Measurements from ENCODE around the gene MAP1LC3B. TPM values are rescaled to one million over a fixed set of nuclear protein-coding genes. Genes with fewer than 3 reads are reported as not detected.
A peak's percentile ranks its signal among the peaks of the same experiment; 100 is the strongest.
"Not testable (repeated sequence)": the region's sequence is repeated elsewhere in the genome, so short reads cannot be mapped to it uniquely, and the experiment has no call there.

Gene MAP1LC3B
- total RNA-seq, 2 experiments from 2014 or later = 50.5 to 55.4 TPM

DNA sequence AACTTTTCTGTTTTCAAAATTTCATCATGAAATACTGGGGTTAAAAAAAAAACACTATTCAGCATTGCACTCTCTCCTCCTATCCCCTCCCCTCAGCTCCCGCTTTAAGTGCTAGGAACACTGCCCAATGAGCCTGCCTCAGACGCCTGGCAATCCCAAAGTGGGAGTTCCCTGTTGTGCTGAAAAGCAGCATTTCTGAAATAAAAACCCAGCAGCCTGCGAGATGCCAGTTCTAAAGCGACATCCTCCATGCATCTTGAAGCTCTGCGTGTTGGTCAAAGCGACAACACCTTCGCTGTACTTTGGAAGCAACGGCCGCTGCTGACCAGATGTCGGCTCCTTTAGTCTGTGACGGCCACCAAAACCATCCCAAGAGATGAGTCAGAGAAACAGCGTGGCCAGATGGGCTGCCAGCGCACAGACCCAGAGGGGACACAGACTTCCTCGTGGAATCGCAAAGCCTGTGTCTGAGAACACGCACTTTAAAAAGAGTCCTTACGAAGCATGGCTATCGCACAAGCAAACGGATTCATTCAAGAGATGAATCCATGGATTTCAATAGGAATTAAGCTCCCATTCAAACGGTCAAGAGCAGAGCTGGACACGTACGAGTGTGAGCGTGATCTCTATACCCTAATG lies 41.3 kb upstream of the MAP1LC3B start:
- no peak for DNase-seq
- Mint-ChIP-seq H3K36me3 (ENCODE audit: low read depth) (peaks cover 15% of the 10 kb centered on the region), H3K27ac (no peak overlapping the region), H3K4me3 (no peak overlapping the region), H3K9me3 (no peaks in the 10 kb centered on the region), H3K4me1 (peaks cover 6% of the 10 kb centered on the region), H3K27me3 (no peaks in the 10 kb centered on the region)
- ChIA-PET POLR2A (no interaction called here), CTCF (no interaction called here)

DNA sequence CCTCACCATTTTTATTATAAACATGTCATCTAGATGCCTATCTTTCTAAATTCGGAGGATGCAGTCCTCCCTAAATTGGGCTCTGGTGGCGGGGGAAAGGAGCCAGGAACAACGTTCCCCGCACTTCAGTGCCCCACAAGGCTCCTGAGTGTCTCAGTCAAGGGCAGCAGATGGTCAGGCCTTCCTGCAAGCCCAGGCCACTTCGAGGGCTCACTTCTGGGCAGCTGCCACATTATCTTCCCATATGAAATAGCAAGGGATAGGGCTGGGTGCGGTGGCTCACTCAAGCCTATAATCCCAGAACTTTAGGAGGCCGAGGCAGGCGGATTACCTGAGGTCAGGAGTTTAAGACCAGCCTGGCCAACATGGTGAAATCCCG lies 40.8 kb upstream of the MAP1LC3B start:
- POLR2A ChIA-PET = no interaction called here
- no peak overlapping the region for H3K4me3 Mint-ChIP-seq
- no peaks in the 10 kb centered on the region for H3K9me3 Mint-ChIP-seq
- H3K27me3 Mint-ChIP-seq = no peaks in the 10 kb centered on the region
- no peak overlapping the region for H3K27ac Mint-ChIP-seq
- CTCF ChIA-PET = no interaction called here
- DNase-seq = no peak
- H3K36me3 Mint-ChIP-seq (ENCODE audit: low read depth) = peaks cover 13% of the 10 kb centered on the region
- peaks cover 2% of the 10 kb centered on the region for H3K4me1 Mint-ChIP-seq

GRCh38 chr16:87352818-87353217 lies 39.3 kb upstream of the MAP1LC3B start:
- peaks cover 11% of the 10 kb centered on the region for H3K36me3 Mint-ChIP-seq (ENCODE audit: low read depth)
- peaks cover 2% of the 10 kb centered on the region for H3K4me1 Mint-ChIP-seq
- DNase-seq = no peak
- H3K4me3 Mint-ChIP-seq = no peak overlapping the region
- H3K9me3 Mint-ChIP-seq = no peaks in the 10 kb centered on the region
- CTCF ChIA-PET = no interaction called here
- POLR2A ChIA-PET = no interaction called here
- H3K27me3 Mint-ChIP-seq = no peaks in the 10 kb centered on the region
- H3K27ac Mint-ChIP-seq = no peak overlapping the region

DNA sequence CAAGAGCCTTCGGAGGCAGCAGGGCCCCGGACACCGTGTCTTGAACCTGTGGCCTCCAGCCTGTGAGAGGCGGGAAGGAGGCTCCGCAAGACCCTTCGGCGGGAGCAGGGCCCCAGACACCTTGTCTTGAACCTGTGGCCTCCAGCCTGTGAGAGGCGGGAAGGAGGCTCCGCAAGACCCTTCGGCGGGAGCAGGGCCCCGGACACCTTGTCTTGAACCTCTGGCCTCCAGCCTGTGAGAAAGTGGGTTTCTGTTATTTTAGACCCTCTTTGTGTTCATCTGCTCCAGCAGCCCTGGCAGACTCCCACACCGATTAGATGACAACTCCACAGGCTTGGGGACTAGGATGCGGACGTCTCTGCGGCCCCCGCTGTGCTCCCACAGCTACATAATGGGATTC lies 38.5 kb upstream of the MAP1LC3B start:
- CTCF ChIA-PET = no interaction called here
- Mint-ChIP-seq H3K9me3 (no peaks in the 10 kb centered on the region), H3K36me3 (ENCODE audit: low read depth) (peaks cover 10% of the 10 kb centered on the region), H3K27ac (no peak overlapping the region), H3K27me3 (no peaks in the 10 kb centered on the region), H3K4me3 (no peak overlapping the region), H3K4me1 (peaks cover 2% of the 10 kb centered on the region)
- DNase-seq = no peak
- POLR2A ChIA-PET = no interaction called here

- H3K4me1 Mint-ChIP-seq = no peaks in the 10 kb centered on the region
- ChIA-PET POLR2A (interaction anchor here (0.5 kb wide), 1 partner anchor 13 kb away, joined by 3 read pairs; no protein-coding TSS in a partner anchor), CTCF (interaction anchor here (0.9 to 1.1 kb wide), 2 partner anchors 25 kb away, joined by 3 read pairs; no protein-coding TSS in a partner anchor)
These were observed 35.7 kb upstream of the MAP1LC3B start for GRCh38 chr16:87356491-87356853.

DNA sequence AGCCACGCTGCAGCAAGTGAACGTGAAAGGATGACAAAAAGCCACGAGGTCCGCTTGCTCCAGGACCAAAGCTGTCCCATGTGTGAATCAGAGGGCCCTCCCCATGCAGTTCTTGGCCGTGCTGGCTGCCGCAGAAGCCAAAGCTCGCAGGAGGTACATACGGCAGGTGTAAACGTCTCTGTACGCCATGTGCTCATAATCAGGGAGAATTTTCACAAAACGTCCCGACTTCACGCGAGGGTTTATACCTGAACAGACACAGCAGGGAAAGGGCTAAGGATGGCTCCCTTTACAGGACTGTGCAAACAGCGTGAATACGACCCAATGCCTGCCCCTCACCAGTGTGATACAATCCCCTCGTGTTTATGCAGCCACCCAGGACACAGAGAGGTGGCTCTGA lies 33.9 kb upstream of the MAP1LC3B start:
- no peaks in the 10 kb centered on the region for H3K27me3 Mint-ChIP-seq
- no peaks in the 10 kb centered on the region for H3K4me1 Mint-ChIP-seq
- no peak overlapping the region for H3K27ac Mint-ChIP-seq
- no peak overlapping the region for H3K4me3 Mint-ChIP-seq
- no peak for DNase-seq
- CTCF ChIA-PET = interaction anchor here (0.6 to 1.5 kb wide), 2 partner anchors 26 to 65 kb away, joined by 4 to 5 read pairs; no protein-coding TSS in a partner anchor
- H3K36me3 Mint-ChIP-seq (ENCODE audit: low read depth) = peaks cover 14% of the 10 kb centered on the region
- no peaks in the 10 kb centered on the region for H3K9me3 Mint-ChIP-seq
- POLR2A ChIA-PET = no interaction called here

More at GRCh38 chr16:87356491-87356853, 35.7 kb upstream of the MAP1LC3B start:
- no peaks in the 10 kb centered on the region for H3K9me3 Mint-ChIP-seq
- DNase-seq = no peak
- H3K27ac Mint-ChIP-seq = no peak overlapping the region
- H3K27me3 Mint-ChIP-seq = no peaks in the 10 kb centered on the region
- H3K36me3 Mint-ChIP-seq (ENCODE audit: low read depth) = peaks cover 14% of the 10 kb centered on the region
- H3K4me3 Mint-ChIP-seq = no peak overlapping the region

DNA sequence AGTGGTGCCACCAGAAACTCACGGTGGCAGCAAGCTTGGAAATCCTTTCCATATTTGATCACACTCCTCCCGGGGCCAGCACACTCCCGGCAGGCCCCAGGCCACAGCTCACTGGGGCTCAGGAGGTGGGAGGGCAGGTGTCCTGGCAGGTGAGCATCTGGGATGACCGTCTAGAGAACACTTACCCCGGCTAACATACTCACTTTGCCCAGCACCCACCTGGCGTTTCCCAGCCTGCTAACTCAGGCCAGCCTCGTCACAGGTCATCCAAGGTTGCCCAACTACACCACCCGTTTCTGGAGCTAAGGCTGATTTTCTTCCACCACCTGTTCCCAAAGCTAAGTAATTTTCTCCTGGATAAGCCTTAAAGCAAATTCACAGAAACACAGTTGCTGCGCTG lies 33.4 kb upstream of the MAP1LC3B start:
- DNase-seq = no peak
- Mint-ChIP-seq H3K27ac (no peak overlapping the region), H3K4me1 (peaks cover 3% of the 10 kb centered on the region), H3K36me3 (ENCODE audit: low read depth) (peaks cover 16% of the 10 kb centered on the region), H3K9me3 (no peaks in the 10 kb centered on the region), H3K27me3 (no peaks in the 10 kb centered on the region), H3K4me3 (no peak overlapping the region)
- ChIA-PET CTCF (interaction anchor here (1.5 kb wide), 1 partner anchor 26 kb away, joined by 4 read pairs; no protein-coding TSS in a partner anchor), POLR2A (no interaction called here)

- H3K36me3 Mint-ChIP-seq (ENCODE audit: low read depth) = peaks cover 16% of the 10 kb centered on the region
- H3K4me1 Mint-ChIP-seq = peaks cover 6% of the 10 kb centered on the region
- no peaks in the 10 kb centered on the region for H3K9me3 Mint-ChIP-seq
- no peak overlapping the region for H3K27ac Mint-ChIP-seq
- H3K4me3 Mint-ChIP-seq = no peak overlapping the region
- no peaks in the 10 kb centered on the region for H3K27me3 Mint-ChIP-seq
- no peak for DNase-seq
- CTCF ChIA-PET = interaction anchor here (0.6 to 1.5 kb wide), 2 partner anchors 12 to 26 kb away, joined by 3 to 4 read pairs; no protein-coding TSS in a partner anchor
- POLR2A ChIA-PET = no interaction called here
These were observed 33.0 kb upstream of the MAP1LC3B start for GRCh38 chr16:87359121-87359520.

- ChIA-PET POLR2A (no interaction called here), CTCF (interaction anchor here (0.6 to 1.4 kb wide), 4 partner anchors 13 to 35 kb away, joined by 3 to 5 read pairs (median 4); no protein-coding TSS in a partner anchor)
- H3K4me1 Mint-ChIP-seq = peaks cover 18% of the 10 kb centered on the region
- H3K36me3 Mint-ChIP-seq (ENCODE audit: low read depth) = peaks cover 16% of the 10 kb centered on the region
- H3K27ac Mint-ChIP-seq = no peak overlapping the region
- no peaks in the 10 kb centered on the region for H3K27me3 Mint-ChIP-seq
- H3K4me3 Mint-ChIP-seq = no peak overlapping the region
- no peak for DNase-seq
- no peaks in the 10 kb centered on the region for H3K9me3 Mint-ChIP-seq
These were observed 31.1 kb upstream of the MAP1LC3B start for GRCh38 chr16:87360862-87361610.

DNA sequence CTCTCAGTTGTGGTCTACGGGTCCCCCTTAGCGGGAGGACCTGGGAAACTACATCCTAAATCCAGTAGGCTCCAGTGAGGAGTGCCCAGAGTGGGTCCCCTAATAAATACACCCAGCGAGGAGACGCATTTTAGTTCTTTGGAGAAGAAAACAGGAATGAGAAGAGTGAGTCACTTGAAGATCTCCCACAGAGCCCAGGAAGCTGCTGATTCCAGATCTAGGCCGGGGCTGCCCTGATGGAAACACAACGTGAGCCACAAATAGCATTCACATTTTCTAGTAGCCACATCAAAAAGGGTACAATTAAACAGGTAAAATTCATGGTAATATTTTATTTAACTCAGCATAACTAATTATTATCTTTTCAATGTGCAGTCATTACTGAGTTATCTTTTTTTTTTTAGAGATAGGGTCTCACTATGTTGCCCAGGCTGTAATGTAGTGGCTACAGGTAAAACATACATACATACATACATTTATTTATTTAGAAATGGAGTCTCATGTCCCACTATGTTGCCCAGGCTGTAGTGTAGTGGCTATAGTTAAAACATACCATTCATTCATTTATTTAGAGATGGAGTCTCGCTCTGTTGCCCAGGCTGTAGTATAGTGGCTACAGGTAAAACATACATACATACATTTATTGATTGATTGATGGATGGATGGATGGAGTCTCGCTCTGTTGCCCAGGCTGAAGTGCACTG lies 30.1 kb upstream of the MAP1LC3B start:
- CTCF ChIA-PET = interaction anchor here (0.6 to 1.1 kb wide), 2 partner anchors 17 to 34 kb away, joined by 4 to 5 read pairs; no protein-coding TSS in a partner anchor
- Mint-ChIP-seq H3K36me3 (ENCODE audit: low read depth) (peaks cover 19% of the 10 kb centered on the region), H3K27ac (no peak overlapping the region), H3K4me1 (peaks cover 23% of the 10 kb centered on the region), H3K4me3 (no peak overlapping the region), H3K27me3 (no peaks in the 10 kb centered on the region), H3K9me3 (no peaks in the 10 kb centered on the region)
- POLR2A ChIA-PET = no interaction called here
- DNase-seq = no peak

GRCh38 chr16:87362828-87363559 lies 29.1 kb upstream of the MAP1LC3B start:
- CTCF ChIA-PET, H3K27me3 Mint-ChIP-seq, H3K4me3 Mint-ChIP-seq, H3K9me3 Mint-ChIP-seq, DNase-seq: not testable (repeated sequence)
- Mint-ChIP-seq H3K27ac (peak overlapping the region; percentile 42), H3K36me3 (ENCODE audit: low read depth) (peaks cover 18% of the 10 kb centered on the region), H3K4me1 (peaks cover 26% of the 10 kb centered on the region)
- POLR2A ChIA-PET = interaction anchor here (0.7 kb wide), 1 partner anchor 90 kb away, joined by 3 read pairs; no protein-coding TSS in a partner anchor

GRCh38 chr16:87363771-87364455 lies 28.2 kb upstream of the MAP1LC3B start:
- peak overlapping the region; percentile 79 for H3K27ac Mint-ChIP-seq
- H3K9me3 Mint-ChIP-seq = no peaks in the 10 kb centered on the region
- H3K4me3 Mint-ChIP-seq = peak overlapping the region; percentile 45
- no peak for DNase-seq
- peaks cover 32% of the 10 kb centered on the region for H3K4me1 Mint-ChIP-seq
- no peaks in the 10 kb centered on the region for H3K27me3 Mint-ChIP-seq
- ChIA-PET POLR2A (interaction anchor here (0.7 kb wide), 1 partner anchor 89 kb away, joined by 3 read pairs; no protein-coding TSS in a partner anchor), CTCF (interaction anchor here (0.6 to 0.7 kb wide), 2 partner anchors 47 to 381 kb away, joined by 3 to 5 read pairs; partner anchors contain the start of gene C16orf95)
- peaks cover 12% of the 10 kb centered on the region for H3K36me3 Mint-ChIP-seq (ENCODE audit: low read depth)
